H1 (cell line): ENCODE data around the gene EML1. TPM values are rescaled to one million over a fixed set of nuclear protein-coding genes. Genes with fewer than 3 reads are reported as not detected.

ENCODE experiments used
- CTCF ChIA-PET: fragments of 300-600 bp; sonication (Branson Sonifier 250); formaldehyde crosslinking; loops from one replicate; lab custom pipeline; 2021; ENCODE audit not compliant: partially characterized antibody; lab: Charles Lee
- POLR2A ChIA-PET: fragments of 300-600 bp; sonication (Branson Sonifier 250); formaldehyde crosslinking; loops from one replicate; lab custom pipeline; 2021; ENCODE audit warnings: inconsistent platforms; ENCODE audit not compliant: partially characterized antibody; lab: Charles Lee
- DNase-seq, 2 experiments: peaks; one replicate each; pipeline versions ENCODE4 v3.0.0 to v3.0.0-alpha.2; 2010 to 2022; ENCODE audit warnings: low spot score in 2 of 2, low read depth in 1 of 2, mixed read lengths in 1 of 2
- FAIRE-seq: peaks from 2 replicates; lab custom pipeline; 2011; peaks lifted over from hg19 to GRCh38; lab: Jason Lieb, UNC
- H2AFZ ChIP-seq: 2 replicates; pipeline ENCODE4 v1.8.1; 2012; ENCODE audit warnings: low read length, inconsistent platforms
- H2AK5ac ChIP-seq: 2 replicates; pipeline ENCODE4 v1.6.1; 2013; ENCODE audit warnings: low read depth, low read length
- H2BK120ac ChIP-seq: replicated peaks from 2 replicates; pipeline ENCODE3; 2013; ENCODE audit warnings: low read depth, low read length, inconsistent platforms
- H2BK12ac ChIP-seq: 2 replicates; pipeline ENCODE4 v1.6.1; 2013; ENCODE audit warnings: low read depth, low read length
- H2BK15ac ChIP-seq: 2 replicates; pipeline ENCODE4 v1.6.1; 2013; ENCODE audit warnings: low read length
- H2BK20ac ChIP-seq: 2 replicates; pipeline ENCODE4 v1.6.1; 2013; ENCODE audit warnings: low read length
- H2BK5ac ChIP-seq: 2 replicates; pipeline ENCODE4 v1.6.1; 2013; ENCODE audit warnings: low read depth, low read length
- H3K14ac ChIP-seq: 2 replicates; pipeline ENCODE4 v1.6.1; 2013; ENCODE audit warnings: inconsistent platforms; ENCODE audit not compliant: insufficient read length
- H3K18ac ChIP-seq: 2 replicates; pipeline ENCODE4 v1.6.1; 2013; ENCODE audit warnings: low read length; ENCODE audit errors: extremely low read depth
- H3K23ac ChIP-seq: 2 replicates; pipeline ENCODE4 v1.6.1; 2013; ENCODE audit warnings: inconsistent platforms; ENCODE audit not compliant: insufficient read length
- H3K23me2 ChIP-seq: 2 replicates; pipeline ENCODE4 v1.6.1; 2013; ENCODE audit warnings: low read depth, low read length
- H3K27ac ChIP-seq: 2 replicates; pipeline ENCODE4 v1.6.1; 2011; ENCODE audit warnings: low read depth, low read length, inconsistent platforms
- H3K27me3 ChIP-seq, 4 experiments: replicated peaks in 1 of 4; 1 replicate in 1 of 4; 2 replicates in 3 of 4; pipeline versions ENCODE4 v1.6.1 to v1.8.1; 2011 to 2013; ENCODE audit warnings: low read length in 3 of 4, mild to moderate bottlenecking in 3 of 4, inconsistent platforms in 2 of 4, mixed read lengths in 2 of 4, moderate library complexity in 1 of 4; ENCODE audit not compliant: control insufficient read depth in 3 of 4, insufficient read depth in 3 of 4; ENCODE audit errors: extremely low read depth in 1 of 4
- H3K36me3 ChIP-seq, 4 experiments: 2 replicates each; pipeline versions ENCODE4 v1.6.1 to v1.8.1; 2011 to 2013; ENCODE audit warnings: mild to moderate bottlenecking in 4 of 4, low read length in 3 of 4, moderate library complexity in 2 of 4, control low read depth in 1 of 4, inconsistent platforms in 1 of 4; ENCODE audit not compliant: insufficient read depth in 4 of 4, control insufficient read depth in 2 of 4
- H3K4ac ChIP-seq: replicated peaks from 2 replicates; pipeline ENCODE3; 2013; ENCODE audit warnings: low read length, low read depth, mixed read lengths, inconsistent platforms; ENCODE audit not compliant: insufficient read length
- H3K4me1 ChIP-seq, 4 experiments: replicated peaks in 1 of 4; 1 replicate in 1 of 4; 2 replicates in 3 of 4; pipeline versions ENCODE4 v1.6.1 to v1.8.1; 2011 to 2013; ENCODE audit warnings: low read length in 3 of 4, inconsistent platforms in 2 of 4, mixed read lengths in 1 of 4; ENCODE audit not compliant: insufficient read depth in 4 of 4, control insufficient read depth in 3 of 4
- H3K4me2 ChIP-seq, 2 experiments: 2 replicates each; pipeline versions ENCODE4 v1.6.1 to v1.8.1; 2011 to 2013; ENCODE audit warnings: low read depth in 2 of 2, low read length in 2 of 2, control low read depth in 1 of 2, inconsistent platforms in 1 of 2, mild to moderate bottlenecking in 1 of 2; ENCODE audit not compliant: insufficient read depth in 1 of 2
- H3K4me3 ChIP-seq, 4 experiments: fragments of 200-600, 300-600 bp in 1 of 4; sonication (generic), shearing (Covaris generic), sonication (Bioruptor Twin) in 1 of 4; 2 replicates each; pipeline versions ENCODE4 v1.5.1 to v1.8.1; 2011 to 2016; ENCODE audit warnings: low read length in 4 of 4, low read depth in 3 of 4, control low read depth in 2 of 4, inconsistent platforms in 2 of 4, mild to moderate bottlenecking in 2 of 4, mixed read lengths in 1 of 4, moderate library complexity in 1 of 4; ENCODE audit not compliant: insufficient read depth in 2 of 4; ENCODE audit errors: extremely low read depth in 1 of 4
- H3K56ac ChIP-seq: replicated peaks from 2 replicates; pipeline ENCODE3; 2013; ENCODE audit warnings: low read depth, mild to moderate bottlenecking, mixed read lengths, low read length, inconsistent platforms; ENCODE audit not compliant: insufficient read length
- H3K79me1 ChIP-seq: 2 replicates; pipeline ENCODE4 v1.6.1; 2013; ENCODE audit warnings: low read depth, low read length, control low read depth
- H3K79me2 ChIP-seq, 2 experiments: 2 replicates each; pipeline versions ENCODE4 v1.6.1 to v1.8.1; 2012 to 2013; ENCODE audit warnings: low read length in 2 of 2, mild to moderate bottlenecking in 2 of 2, inconsistent platforms in 1 of 2; ENCODE audit not compliant: insufficient read depth in 2 of 2, control insufficient read depth in 1 of 2
- H3K9ac ChIP-seq, 4 experiments: replicated peaks in 1 of 4; 1 replicate in 1 of 4; 2 replicates in 3 of 4; pipeline versions ENCODE4 v1.6.1 to v1.8.1; 2011 to 2013; ENCODE audit warnings: low read depth in 3 of 4, low read length in 3 of 4, control low read depth in 2 of 4, mild to moderate bottlenecking in 2 of 4, moderate library complexity in 2 of 4, inconsistent platforms in 1 of 4; ENCODE audit errors: extremely low read depth in 1 of 4
- H3K9me3 ChIP-seq, 2 experiments: 2 replicates each; pipeline versions ENCODE4 v1.6.1 to v1.8.1; 2012 to 2013; ENCODE audit warnings: mild to moderate bottlenecking in 2 of 2, moderate library complexity in 2 of 2, control low read depth in 1 of 2, inconsistent platforms in 1 of 2, low read depth in 1 of 2, low read length in 1 of 2, mixed read lengths in 1 of 2; ENCODE audit not compliant: insufficient read depth in 2 of 2
- H4K20me1 ChIP-seq, 2 experiments: replicated peaks in 1 of 2; 2 replicates each; pipeline versions ENCODE3 to v1.8.1; 2011 to 2013; ENCODE audit warnings: inconsistent platforms in 2 of 2, low read length in 2 of 2, mild to moderate bottlenecking in 1 of 2; ENCODE audit not compliant: insufficient read depth in 2 of 2, control insufficient read depth in 1 of 2
- H4K5ac ChIP-seq: 2 replicates; pipeline ENCODE4 v1.6.1; 2013; ENCODE audit warnings: low read length, low read depth, mixed read lengths, inconsistent platforms; ENCODE audit not compliant: insufficient read length
- H4K8ac ChIP-seq: 2 replicates; pipeline ENCODE4 v1.8.0; 2013; ENCODE audit warnings: mild to moderate bottlenecking, moderate library complexity, low read length, inconsistent platforms; ENCODE audit not compliant: insufficient read depth; ENCODE audit errors: extremely low read depth
- H4K91ac ChIP-seq: replicated peaks from 2 replicates; pipeline ENCODE3; 2013; ENCODE audit warnings: low read length, mixed read lengths, inconsistent platforms; ENCODE audit not compliant: insufficient read length
- ATF3 ChIP-seq: IDR thresholded peaks from 2 replicates; pipeline ENCODE4 v1.6.1; 2011; ENCODE audit warnings: low read depth, mild to moderate bottlenecking, low read length; ENCODE audit not compliant: insufficient read depth
- BCL11A ChIP-seq, 2 experiments: IDR thresholded peaks; one replicate each; pipeline ENCODE4 v1.6.1; 2011; ENCODE audit warnings: low read depth in 2 of 2, low read length in 2 of 2, mild to moderate bottlenecking in 2 of 2
- BRCA1 ChIP-seq: IDR thresholded peaks from 2 replicates; pipeline ENCODE4 v1.6.1; 2012; ENCODE audit warnings: low read depth, low read length, improper control_type of control experiment
- CEBPB ChIP-seq: IDR thresholded peaks from 2 replicates; pipeline ENCODE4 v1.6.1; 2012; ENCODE audit warnings: low read depth, low read length
- CHD1 ChIP-seq: IDR thresholded peaks from 2 replicates; pipeline ENCODE4 v1.6.1; 2012; ENCODE audit warnings: low read depth, low read length, improper control_type of control experiment
- CREB1 ChIP-seq: IDR thresholded peaks from 2 replicates; pipeline ENCODE4 v1.6.1; 2012; ENCODE audit warnings: inconsistent platforms
- EZH2 ChIP-seq: fragments of 200-600 bp; sonication (generic); IDR thresholded peaks from 2 replicates; pipeline ENCODE4 v1.7.1; 2012; ENCODE audit warnings: low read depth, mild to moderate bottlenecking, moderate library complexity, low read length, inconsistent platforms; ENCODE audit not compliant: severe bottlenecking
- KDM1A ChIP-seq: fragments of 200-600, 300-600 bp; sonication (generic); IDR thresholded peaks from 2 replicates; pipeline ENCODE4 v1.7.1; 2016; ENCODE audit warnings: mild to moderate bottlenecking, low read length, borderline replicate concordance
- NANOG ChIP-seq: IDR thresholded peaks from 2 replicates; pipeline ENCODE4 v1.6.1; 2011; ENCODE audit warnings: low read length, low read depth, mild to moderate bottlenecking, inconsistent platforms; ENCODE audit not compliant: insufficient read depth, poor library complexity, severe bottlenecking
- NRF1 ChIP-seq: IDR thresholded peaks from 2 replicates; pipeline ENCODE4 v1.6.1; 2011; ENCODE audit warnings: mild to moderate bottlenecking, low read depth, low read length, improper control_type of control experiment
- PHF8 ChIP-seq: fragments of 200-600 bp; sonication (generic); conservative IDR thresholded peaks from 2 replicates; pipeline ENCODE4 v1.7.1; 2012; ENCODE audit warnings: low read depth, mild to moderate bottlenecking, inconsistent platforms, low read length, moderate library complexity
- POLR2A ChIP-seq, 2 experiments: IDR thresholded peaks; 1 replicate in 1 of 2; 2 replicates in 1 of 2; pipeline ENCODE4 v1.6.1; 2011; ENCODE audit warnings: low read depth in 2 of 2, low read length in 2 of 2, mild to moderate bottlenecking in 2 of 2; ENCODE audit errors: control extremely low read depth in 1 of 2
- POU5F1 ChIP-seq: IDR thresholded peaks from 2 replicates; pipeline ENCODE4 v1.6.1; 2011; ENCODE audit warnings: low read depth, mild to moderate bottlenecking, low read length, moderate library complexity
- SP2 ChIP-seq: IDR thresholded peaks from 2 replicates; pipeline ENCODE4 v1.6.1; 2012; ENCODE audit warnings: mild to moderate bottlenecking, low read length, inconsistent platforms
- TEAD4 ChIP-seq: IDR thresholded peaks from 2 replicates; pipeline ENCODE4 v1.6.1; 2012; ENCODE audit warnings: low read depth, low read length, inconsistent platforms, mixed read lengths
- WGBS, 2 experiments: shearing (Covaris generic) in 1 of 2; methylation state at CpG; one replicate each; pipeline versions ENCODE4 v1.1.6 to v1.1.7; 2013 to 2015; ENCODE audit warnings: low lambda C conversion rate in 2 of 2, mixed read lengths in 2 of 2, inconsistent platforms in 1 of 2, low coverage in 1 of 2, missing lambda C conversion rate in 1 of 2; ENCODE audit not compliant: insufficient replicate concordance in 2 of 2, insufficient coverage in 1 of 2, insufficient read length in 1 of 2; ENCODE audit errors: extremely low coverage in 1 of 2, missing lambda C conversion rate in 1 of 2; 5-methylcytosine and 5-hydroxymethylcytosine counted together
- polyA plus RNA-seq, 7 experiments: library from polyadenylated mRNA; depleted of rRNA in 3 of 7; stranded (reverse) in 5 of 7; unstranded in 2 of 7; fragments of >200 nt in 5 of 7; fragments of 200-250 nt in 2 of 7; gene quantifications; 1 replicate in 5 of 7; 2 replicates in 1 of 7; 4 replicates in 1 of 7; pipeline versions ENCODE4 v1.2.1 to v1.2.3, GENCODE V29; 2011 to 2013; ENCODE audit warnings: missing spikeins in 2 of 7, mixed read lengths in 2 of 7
- total RNA-seq: library from RNA; stranded (reverse); fragmentation: NEBNext Ultra II Directional; extraction: Animal tissue kit (Norgen Biotek cat#: 25700); gene quantifications from 2 replicates; pipeline ENCODE4 v1.2.1, GENCODE V29; 2021

EML1 gene
- total and polyA plus RNA-seq, 2 of the 8 experiments (the other 6 are each of a cell fraction or from before 2014, with no cell fraction given) = 11.1 to 24.7 TPM

DNA sequence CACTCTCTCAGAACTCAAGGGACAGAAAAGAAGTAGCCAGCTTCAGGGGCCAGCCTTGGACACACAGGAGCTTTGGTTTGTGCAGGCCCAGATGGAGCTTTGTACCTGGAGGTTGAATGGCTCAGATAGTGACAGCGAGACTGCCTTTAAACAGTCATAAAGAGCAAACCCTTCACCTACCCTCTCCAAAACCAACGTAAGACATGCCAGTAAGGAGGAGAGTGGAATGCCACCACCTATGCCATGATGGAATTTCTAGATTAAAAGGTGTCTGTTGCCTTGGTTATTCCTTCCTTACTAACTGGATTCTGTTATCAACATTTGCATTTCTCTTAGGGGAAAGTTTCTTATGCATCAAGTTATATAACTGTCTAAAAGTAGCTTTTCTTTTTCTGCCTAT, 98.1 kb downstream of the EML1 start:
- FAIRE-seq (no peak), DNase-seq (no peak)
- Histone ChIP-seq H2BK120ac (no peak overlapping the region), H3K4ac (no peak overlapping the region), H4K8ac (no peak overlapping the region), H4K91ac (no peak overlapping the region), H4K5ac (no peak overlapping the region), H4K20me1 (no peaks in the 10 kb centered on the region), H3K79me1 (no peaks in the 10 kb centered on the region), H3K4me3 (no peak overlapping the region), H3K4me2 (no peak overlapping the region), H3K56ac (no peak overlapping the region), H3K36me3 (no peaks in the 10 kb centered on the region), H2AFZ (no peak overlapping the region), H3K4me1 (peaks cover 7 to 31% (median 17%) of the 10 kb centered on the region in 4 experiments), H3K9me3 (no peaks in the 10 kb centered on the region), H3K23me2 (no peaks in the 10 kb centered on the region), H3K79me2 (no peaks in the 10 kb centered on the region), H3K14ac (no peak overlapping the region), H3K27ac (no peak overlapping the region), H2BK12ac (no peak overlapping the region), H2AK5ac (no peak overlapping the region), H3K23ac (no peak overlapping the region), H3K9ac (no peak overlapping the region), H2BK15ac (no peak overlapping the region; the same call in 1 of the 2 replicates), H3K18ac (no peak overlapping the region), H2BK20ac (no peak overlapping the region), H2BK5ac (no peak overlapping the region), H3K27me3 (no peaks in the 10 kb centered on the region; a peak in 1 of 7 replicates)
- ChIA-PET CTCF (interaction anchor here (1.6 to 11.0 kb wide), 4 partner anchors 7 to 159 kb away, joined by 3 to 152 read pairs (median 44); no protein-coding TSS in a partner anchor), POLR2A (no interaction called here)
- 93% methylated on average over 2 of the region's 2 CpGs; no CpG with 5 or more reads in 1 of the 2 experiments for WGBS, 2 experiments
- no peak for TF ChIP-seq BRCA1
- no peak for TF ChIP-seq NANOG
- no peak for TF ChIP-seq EZH2
- TF ChIP-seq POU5F1 = no peak
- no peak for TF ChIP-seq KDM1A
- TF ChIP-seq POLR2A (IDR thresholded peaks at IDR 0.05; ENCODE audit: control extremely low read depth in 1 of 2, low read depth in 2 of 2, low read length in 2 of 2) = no peak
- no peak for TF ChIP-seq NRF1
- no peak for TF ChIP-seq CEBPB
- TF ChIP-seq SP2 = no peak
- TF ChIP-seq ATF3 = no peak
- no peak for TF ChIP-seq CREB1
- no peak for TF ChIP-seq TEAD4
- TF ChIP-seq PHF8 = no peak
- no peak for TF ChIP-seq CHD1
- TF ChIP-seq BCL11A (IDR thresholded peaks at IDR 0.05; ENCODE audit: low read depth in 2 of 2, low read length in 2 of 2) = no peak
